GM23338 (cell line): ENCODE results near the gene CDYL.

ENCODE experiments used
- CREB1 ChIP-seq: fragments of 250-450 bp; sonication (Bioruptor Pico); IDR thresholded peaks from 2 replicates; pipeline ENCODE4 v1.5.0; 2020; ENCODE audit warnings: low read depth, mild to moderate bottlenecking, moderate library complexity
- CTCF ChIP-seq, 2 experiments: fragments of 200-600 bp in 1 of 2; sonication (generic) in 1 of 2; conservative IDR thresholded peaks; 2 replicates each; pipeline versions ENCODE4 v1.5.1 to v1.6.1; 2016 to 2017; ENCODE audit warnings: antibody characterized with exemption in 2 of 2, low read depth in 2 of 2, mild to moderate bottlenecking in 2 of 2, moderate library complexity in 1 of 2
- ETS1 ChIP-seq: IDR thresholded peaks from 2 replicates; pipeline ENCODE4 v1.6.1; 2016; ENCODE audit warnings: antibody characterized with exemption
- EZH2 ChIP-seq: fragments of 200-600 bp; sonication (generic); IDR thresholded peaks from one replicate; pipeline ENCODE4 v1.8.0; 2017; ENCODE audit warnings: antibody characterized with exemption, mild to moderate bottlenecking, low read depth; ENCODE audit not compliant: unreplicated experiment
- EZH2phosphoT487 ChIP-seq: fragments of 200-600 bp; sonication (generic); IDR thresholded peaks from one replicate; pipeline ENCODE4 v1.8.1; 2018; ENCODE audit warnings: antibody characterized with exemption; ENCODE audit not compliant: unreplicated experiment
- JUNB ChIP-seq: IDR thresholded peaks from one replicate; pipeline ENCODE4 v1.6.1; 2016; ENCODE audit warnings: antibody characterized with exemption; ENCODE audit not compliant: unreplicated experiment
- POLR2AphosphoS5 ChIP-seq: IDR thresholded peaks from 2 replicates; pipeline ENCODE4 v1.6.1; 2016; ENCODE audit warnings: antibody characterized with exemption, low read depth
- REST ChIP-seq: IDR thresholded peaks from one replicate; pipeline ENCODE4 v1.6.1; 2018; ENCODE audit warnings: antibody characterized with exemption; ENCODE audit not compliant: unreplicated experiment
- STAT1 ChIP-seq: IDR thresholded peaks from one replicate; pipeline ENCODE4 v1.6.1; 2016; ENCODE audit warnings: antibody characterized with exemption; ENCODE audit not compliant: unreplicated experiment
- ZNF114 ChIP-seq: fragments of 250-450 bp; sonication (Bioruptor Pico); IDR thresholded peaks from 2 replicates; pipeline ENCODE4 v1.5.0; 2020; ENCODE audit warnings: mild to moderate bottlenecking, moderate library complexity
- ZNF331 ChIP-seq: fragments of 250-450 bp; sonication (Bioruptor Pico); IDR thresholded peaks from 2 replicates; pipeline ENCODE4 v1.5.0; 2020; ENCODE audit warnings: low read depth, mild to moderate bottlenecking, moderate library complexity

GRCh38 chr6:4844108-4844507, 67.9 kb downstream of the CDYL start:
- TF ChIP-seq CTCF (conservative IDR thresholded peaks at IDR 0.05; ENCODE audit: low read depth in 2 of 2) (peak; percentile 80 to 92), ETS1 (no peak), EZH2phosphoT487 (no peak), POLR2AphosphoS5 (no peak), EZH2 (no peak), REST (no peak), JUNB (no peak), ZNF331 (CRISPR knock-in tag) (no peak), CREB1 (CRISPR knock-in tag) (no peak), STAT1 (no peak), ZNF114 (CRISPR knock-in tag) (no peak)
